GM12865 (cell line): ENCODE data around the gene ANGPTL2.

Source experiments
- DNase-seq: peaks from one replicate; pipeline ENCODE4 v3.0.0; 2010; ENCODE audit warnings: low read depth
- H3K4me3 ChIP-seq: 2 replicates; pipeline ENCODE4 v1.5.1; 2011; ENCODE audit warnings: mild to moderate bottlenecking, low read depth, low read length, control low read depth
- CTCF ChIP-seq: IDR thresholded peaks from 2 replicates; pipeline ENCODE4 v1.5.1; 2011; ENCODE audit warnings: low read length, control low read depth, low read depth, inconsistent platforms; ENCODE audit not compliant: insufficient read depth; ENCODE audit errors: missing control alignments

Gene ANGPTL2

GRCh38 chr9:127087836-127088235 is 34.6 kb downstream of the ANGPTL2 start:
- TF ChIP-seq CTCF: no peak
- no peak for DNase-seq
- no peak overlapping the region for H3K4me3 ChIP-seq

- DNase-seq: no peak
- no peak overlapping the region for H3K4me3 ChIP-seq
- TF ChIP-seq CTCF: no peak
Measured at GRCh38 chr9:127087411-127087810, 35.0 kb downstream of the ANGPTL2 start.

DNA sequence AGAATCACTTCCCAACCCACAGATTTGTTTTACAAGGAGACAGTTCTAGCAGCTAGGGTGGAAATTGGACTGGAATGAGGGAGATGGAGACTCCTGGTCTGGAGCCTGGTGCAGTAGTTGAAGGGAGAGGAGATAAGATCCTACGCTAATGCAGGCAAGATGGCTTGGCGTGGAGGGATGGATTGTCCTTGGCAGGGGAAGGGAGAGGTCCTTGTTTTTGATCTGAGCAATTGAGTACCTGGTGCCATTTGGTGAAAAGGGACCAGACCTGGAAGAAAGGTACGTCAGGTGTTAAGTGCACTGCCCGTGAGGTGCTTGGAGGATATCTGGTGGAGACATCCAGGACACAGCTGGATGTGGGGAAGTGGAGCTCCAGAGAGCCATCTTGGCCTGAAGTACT is 35.7 kb downstream of the ANGPTL2 start:
- TF ChIP-seq CTCF: no peak
- no peak overlapping the region for H3K4me3 ChIP-seq
- no peak for DNase-seq

- no peak for TF ChIP-seq CTCF
- no peak overlapping the region for H3K4me3 ChIP-seq
- DNase-seq: no peak
Measured at GRCh38 chr9:127085186-127085585, 37.2 kb downstream of the ANGPTL2 start.

GRCh38 chr9:127084076-127085039 is 38.1 kb downstream of the ANGPTL2 start:
- peak; percentile 27 for DNase-seq
- no peak for TF ChIP-seq CTCF
- no peak overlapping the region for H3K4me3 ChIP-seq

DNA sequence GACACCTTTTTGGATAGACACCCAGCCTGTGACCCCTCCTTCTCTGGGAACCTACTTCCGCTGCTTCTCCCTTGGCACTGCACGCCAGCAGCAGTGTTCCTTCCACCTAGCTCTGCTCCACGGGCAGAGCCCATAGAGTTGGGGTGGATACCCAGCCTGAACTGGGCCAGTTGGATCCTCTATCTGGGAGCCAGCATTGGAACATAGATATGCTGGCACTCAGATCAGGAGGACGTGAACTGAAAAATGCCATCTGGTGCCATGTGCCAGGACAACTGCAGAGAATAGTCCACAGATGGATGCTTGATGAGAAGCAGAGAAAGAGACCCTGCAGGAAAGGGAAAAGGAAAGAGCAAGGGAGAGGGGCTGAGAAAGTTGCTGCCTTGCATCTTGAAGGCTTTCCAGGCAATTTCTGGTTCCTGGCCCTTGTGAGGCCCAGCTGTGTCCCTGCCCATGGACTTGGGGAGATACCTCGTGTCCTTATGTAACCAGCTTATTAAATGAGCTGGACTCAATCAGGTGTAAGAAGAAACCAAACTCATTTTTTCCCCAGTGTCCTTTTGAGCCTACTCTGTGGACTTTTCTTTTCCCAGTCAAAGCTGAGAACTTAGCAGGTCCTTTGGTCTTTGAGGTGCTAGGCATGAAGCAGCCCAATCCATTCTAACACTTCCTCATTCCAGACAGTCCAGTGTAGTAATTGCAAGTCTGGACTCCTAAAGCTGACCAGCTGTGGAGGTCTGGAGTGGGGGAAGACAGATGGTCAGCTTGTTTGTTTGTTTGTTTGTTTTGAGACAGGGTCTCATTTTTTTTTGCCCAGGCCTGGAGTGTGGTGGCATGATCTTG is 39.1 kb downstream of the ANGPTL2 start:
- H3K4me3 ChIP-seq: no peak overlapping the region
- DNase-seq: no peak
- TF ChIP-seq CTCF: no peak
